Neural cell (in vitro differentiated cells): Measurements from ENCODE around the gene PAK5.

ENCODE experiments used
- EP300 ChIP-seq: fragments of 450-650 bp; conservative IDR thresholded peaks from 2 replicates; pipeline ENCODE4 v1.6.1; 2014; ENCODE audit warnings: antibody characterized with exemption, mild to moderate bottlenecking, moderate library complexity; ENCODE audit not compliant: poor library complexity, severe bottlenecking
- POLR2AphosphoS5 ChIP-seq: IDR thresholded peaks from 2 replicates; pipeline ENCODE4 v1.6.1; 2012
- RAD21 ChIP-seq: fragments of 450-650 bp; conservative IDR thresholded peaks from 2 replicates; pipeline ENCODE4 v1.6.1; 2014; ENCODE audit warnings: antibody characterized with exemption, mild to moderate bottlenecking, moderate library complexity
- TAF1 ChIP-seq: IDR thresholded peaks from 2 replicates; pipeline ENCODE4 v1.6.1; 2012; ENCODE audit warnings: low read depth
- TF ChIP-seq, protein P1 (sequence below): fragments of 450-650 bp; IDR thresholded peaks from 2 replicates; pipeline ENCODE4 v1.5.1; 2014; ENCODE audit warnings: antibody characterized with exemption, mild to moderate bottlenecking, moderate library complexity; ENCODE audit not compliant: poor library complexity, severe bottlenecking

DNA sequence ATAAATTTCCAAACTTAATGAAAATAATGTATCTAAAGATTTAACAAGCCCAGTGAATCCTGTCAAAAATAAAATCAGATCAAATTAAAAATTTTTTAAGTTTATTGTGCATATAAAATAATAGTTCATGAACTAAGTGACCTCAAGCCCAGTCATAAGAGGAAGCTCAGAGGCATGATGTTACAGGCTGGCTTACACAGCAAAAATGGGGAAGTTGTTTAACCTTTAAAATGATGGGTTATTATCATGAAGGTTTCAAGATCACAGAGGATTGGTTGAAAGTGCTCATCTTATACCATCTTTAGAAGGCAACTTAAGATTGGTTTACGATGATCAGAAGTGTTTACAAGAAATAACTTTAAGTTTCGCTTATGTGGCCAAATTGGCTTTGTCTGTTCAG, 102.5 kb downstream of the PAK5 start:
- TF ChIP-seq, protein P1, sequence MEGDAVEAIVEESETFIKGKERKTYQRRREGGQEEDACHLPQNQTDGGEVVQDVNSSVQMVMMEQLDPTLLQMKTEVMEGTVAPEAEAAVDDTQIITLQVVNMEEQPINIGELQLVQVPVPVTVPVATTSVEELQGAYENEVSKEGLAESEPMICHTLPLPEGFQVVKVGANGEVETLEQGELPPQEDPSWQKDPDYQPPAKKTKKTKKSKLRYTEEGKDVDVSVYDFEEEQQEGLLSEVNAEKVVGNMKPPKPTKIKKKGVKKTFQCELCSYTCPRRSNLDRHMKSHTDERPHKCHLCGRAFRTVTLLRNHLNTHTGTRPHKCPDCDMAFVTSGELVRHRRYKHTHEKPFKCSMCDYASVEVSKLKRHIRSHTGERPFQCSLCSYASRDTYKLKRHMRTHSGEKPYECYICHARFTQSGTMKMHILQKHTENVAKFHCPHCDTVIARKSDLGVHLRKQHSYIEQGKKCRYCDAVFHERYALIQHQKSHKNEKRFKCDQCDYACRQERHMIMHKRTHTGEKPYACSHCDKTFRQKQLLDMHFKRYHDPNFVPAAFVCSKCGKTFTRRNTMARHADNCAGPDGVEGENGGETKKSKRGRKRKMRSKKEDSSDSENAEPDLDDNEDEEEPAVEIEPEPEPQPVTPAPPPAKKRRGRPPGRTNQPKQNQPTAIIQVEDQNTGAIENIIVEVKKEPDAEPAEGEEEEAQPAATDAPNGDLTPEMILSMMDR: no peak
- no peak for TF ChIP-seq POLR2AphosphoS5
- no peak for TF ChIP-seq RAD21
- no peak for TF ChIP-seq EP300
- no peak for TF ChIP-seq TAF1
